SK-N-SH treated with all-trans-retinoic acid at 6 μM for 48 hours (cell line): Measurements from ENCODE around the gene THOC7.

Experiments
- ARNTL ChIP-seq: fragments of 450-650 bp; formaldehyde crosslinking; IDR thresholded peaks from 2 replicates; pipeline ENCODE4 v1.5.0; 2020; ENCODE audit warnings: low read depth, mild to moderate bottlenecking, moderate library complexity, borderline replicate concordance
- CSDC2 ChIP-seq: fragments of 250-450 bp; sonication (Bioruptor Pico); IDR thresholded peaks from 2 replicates; pipeline ENCODE4 v1.5.0; 2020; ENCODE audit warnings: mild to moderate bottlenecking, moderate library complexity
- PPARA ChIP-seq: fragments of 250-450 bp; sonication (Bioruptor Pico); IDR thresholded peaks from 2 replicates; pipeline ENCODE4 v1.5.0; 2020; ENCODE audit warnings: mild to moderate bottlenecking, borderline replicate concordance
- RARB ChIP-seq: fragments of 250-450 bp; sonication (Bioruptor Pico); IDR thresholded peaks from 2 replicates; pipeline ENCODE4 v1.8.0; 2021; ENCODE audit warnings: mild to moderate bottlenecking, moderate library complexity
- ZFP30 ChIP-seq: fragments of 450-650 bp; formaldehyde crosslinking; IDR thresholded peaks from 2 replicates; pipeline ENCODE4 v1.5.0; 2022; ENCODE audit warnings: mild to moderate bottlenecking, moderate library complexity
- ZNF565 ChIP-seq: fragments of 450-650 bp; formaldehyde crosslinking; conservative IDR thresholded peaks from 2 replicates; pipeline ENCODE4 v1.5.0; 2020; ENCODE audit warnings: low read depth, mild to moderate bottlenecking, moderate library complexity
- TF ChIP-seq, protein P1 (sequence below): fragments of 250-450 bp; sonication (Bioruptor Pico); IDR thresholded peaks from 2 replicates; pipeline ENCODE4 v1.8.0; 2020; ENCODE audit warnings: mild to moderate bottlenecking, moderate library complexity, borderline replicate concordance
- TF ChIP-seq, protein P2 (sequence below): fragments of 250-450 bp; sonication (Bioruptor Pico); IDR thresholded peaks from 2 replicates; pipeline ENCODE4 v1.5.1; 2020; ENCODE audit warnings: low read depth, mild to moderate bottlenecking, moderate library complexity
- TF ChIP-seq, protein P3 (sequence below): fragments of 250-450 bp; sonication (Bioruptor Pico); IDR thresholded peaks from 2 replicates; pipeline ENCODE4 v1.5.1; 2021; ENCODE audit warnings: mild to moderate bottlenecking, moderate library complexity

DNA sequence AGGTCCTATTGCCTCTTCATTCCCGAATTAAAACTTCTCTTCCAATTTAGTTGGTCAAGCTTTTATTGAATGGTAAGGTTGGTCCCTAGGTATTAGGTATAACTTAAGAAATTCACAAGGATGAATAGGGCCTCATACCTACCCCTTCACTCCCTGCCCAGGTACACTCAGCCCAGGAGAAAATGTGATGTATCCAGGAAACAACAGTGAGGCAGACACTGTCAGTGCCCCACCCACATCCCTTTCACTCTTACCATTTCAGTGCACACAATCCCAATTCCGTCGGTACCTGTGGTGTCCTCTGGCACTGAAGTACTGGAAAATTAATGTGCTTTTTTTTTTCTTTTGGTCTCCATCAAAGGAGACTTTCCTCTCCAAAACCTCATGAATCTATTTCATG lies 55.0 kb downstream of the THOC7 start:
- TF ChIP-seq ZNF565, result no peak
- TF ChIP-seq, protein P1, sequence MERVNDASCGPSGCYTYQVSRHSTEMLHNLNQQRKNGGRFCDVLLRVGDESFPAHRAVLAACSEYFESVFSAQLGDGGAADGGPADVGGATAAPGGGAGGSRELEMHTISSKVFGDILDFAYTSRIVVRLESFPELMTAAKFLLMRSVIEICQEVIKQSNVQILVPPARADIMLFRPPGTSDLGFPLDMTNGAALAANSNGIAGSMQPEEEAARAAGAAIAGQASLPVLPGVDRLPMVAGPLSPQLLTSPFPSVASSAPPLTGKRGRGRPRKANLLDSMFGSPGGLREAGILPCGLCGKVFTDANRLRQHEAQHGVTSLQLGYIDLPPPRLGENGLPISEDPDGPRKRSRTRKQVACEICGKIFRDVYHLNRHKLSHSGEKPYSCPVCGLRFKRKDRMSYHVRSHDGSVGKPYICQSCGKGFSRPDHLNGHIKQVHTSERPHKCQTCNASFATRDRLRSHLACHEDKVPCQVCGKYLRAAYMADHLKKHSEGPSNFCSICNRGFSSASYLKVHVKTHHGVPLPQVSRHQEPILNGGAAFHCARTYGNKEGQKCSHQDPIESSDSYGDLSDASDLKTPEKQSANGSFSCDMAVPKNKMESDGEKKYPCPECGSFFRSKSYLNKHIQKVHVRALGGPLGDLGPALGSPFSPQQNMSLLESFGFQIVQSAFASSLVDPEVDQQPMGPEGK (CRISPR knock-in tag), result no peak
- no peak for TF ChIP-seq PPARA (CRISPR knock-in tag)
- TF ChIP-seq, protein P2, sequence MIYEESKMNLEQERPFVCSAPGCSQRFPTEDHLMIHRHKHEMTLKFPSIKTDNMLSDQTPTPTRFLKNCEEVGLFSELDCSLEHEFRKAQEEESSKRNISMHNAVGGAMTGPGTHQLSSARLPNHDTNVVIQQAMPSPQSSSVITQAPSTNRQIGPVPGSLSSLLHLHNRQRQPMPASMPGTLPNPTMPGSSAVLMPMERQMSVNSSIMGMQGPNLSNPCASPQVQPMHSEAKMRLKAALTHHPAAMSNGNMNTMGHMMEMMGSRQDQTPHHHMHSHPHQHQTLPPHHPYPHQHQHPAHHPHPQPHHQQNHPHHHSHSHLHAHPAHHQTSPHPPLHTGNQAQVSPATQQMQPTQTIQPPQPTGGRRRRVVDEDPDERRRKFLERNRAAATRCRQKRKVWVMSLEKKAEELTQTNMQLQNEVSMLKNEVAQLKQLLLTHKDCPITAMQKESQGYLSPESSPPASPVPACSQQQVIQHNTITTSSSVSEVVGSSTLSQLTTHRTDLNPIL (CRISPR knock-in tag), result no peak
- TF ChIP-seq ZFP30, result no peak
- TF ChIP-seq, protein P3, sequence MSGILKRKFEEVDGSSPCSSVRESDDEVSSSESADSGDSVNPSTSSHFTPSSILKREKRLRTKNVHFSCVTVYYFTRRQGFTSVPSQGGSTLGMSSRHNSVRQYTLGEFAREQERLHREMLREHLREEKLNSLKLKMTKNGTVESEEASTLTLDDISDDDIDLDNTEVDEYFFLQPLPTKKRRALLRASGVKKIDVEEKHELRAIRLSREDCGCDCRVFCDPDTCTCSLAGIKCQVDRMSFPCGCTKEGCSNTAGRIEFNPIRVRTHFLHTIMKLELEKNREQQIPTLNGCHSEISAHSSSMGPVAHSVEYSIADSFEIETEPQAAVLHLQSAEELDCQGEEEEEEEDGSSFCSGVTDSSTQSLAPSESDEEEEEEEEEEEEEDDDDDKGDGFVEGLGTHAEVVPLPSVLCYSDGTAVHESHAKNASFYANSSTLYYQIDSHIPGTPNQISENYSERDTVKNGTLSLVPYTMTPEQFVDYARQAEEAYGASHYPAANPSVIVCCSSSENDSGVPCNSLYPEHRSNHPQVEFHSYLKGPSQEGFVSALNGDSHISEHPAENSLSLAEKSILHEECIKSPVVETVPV (CRISPR knock-in tag), result no peak
- TF ChIP-seq ARNTL (CRISPR knock-in tag), result no peak
- no peak for TF ChIP-seq RARB
- TF ChIP-seq CSDC2 (CRISPR knock-in tag), result no peak
